ENCODE results near the gene TRIL.

TRIL gene

GRCh38 chr7:28984631-28985030 is 26.5 kb upstream of the TRIL start:
- POLR2A ChIA-PET: no interaction called here
- no peak for DNase-seq (ENCODE audit: extremely low spot score)
- TF ChIP-seq CTCF (IDR thresholded peaks at IDR 0.05; ENCODE audit: control extremely low read depth, extremely low read depth, low read depth, missing control alignments): no peak
- CTCF ChIA-PET: no interaction called here

DNA sequence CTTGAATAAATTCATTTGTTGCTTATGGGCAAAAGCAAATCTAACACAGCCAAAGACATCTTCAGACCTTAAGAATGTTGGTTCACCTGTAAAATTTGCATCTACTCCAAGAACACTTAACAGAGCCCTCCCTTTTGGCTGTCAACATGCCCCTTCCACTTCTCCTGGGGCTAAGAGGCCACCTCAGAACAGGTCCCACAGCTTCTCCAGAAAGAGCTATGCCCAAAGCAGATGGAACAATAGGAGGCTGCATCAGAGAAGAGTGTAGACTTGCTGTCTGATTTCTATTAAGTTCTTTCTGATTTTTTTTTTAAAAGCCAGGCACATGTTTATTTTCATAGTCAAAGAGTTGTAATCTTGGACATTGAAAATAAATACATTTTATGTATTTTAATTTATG is 26.1 kb upstream of the TRIL start:
- DNase-seq (ENCODE audit: extremely low spot score): no peak
- POLR2A ChIA-PET: no interaction called here
- no peak for TF ChIP-seq CTCF (IDR thresholded peaks at IDR 0.05; ENCODE audit: control extremely low read depth, extremely low read depth, low read depth, missing control alignments)
- CTCF ChIA-PET: no interaction called here

DNA sequence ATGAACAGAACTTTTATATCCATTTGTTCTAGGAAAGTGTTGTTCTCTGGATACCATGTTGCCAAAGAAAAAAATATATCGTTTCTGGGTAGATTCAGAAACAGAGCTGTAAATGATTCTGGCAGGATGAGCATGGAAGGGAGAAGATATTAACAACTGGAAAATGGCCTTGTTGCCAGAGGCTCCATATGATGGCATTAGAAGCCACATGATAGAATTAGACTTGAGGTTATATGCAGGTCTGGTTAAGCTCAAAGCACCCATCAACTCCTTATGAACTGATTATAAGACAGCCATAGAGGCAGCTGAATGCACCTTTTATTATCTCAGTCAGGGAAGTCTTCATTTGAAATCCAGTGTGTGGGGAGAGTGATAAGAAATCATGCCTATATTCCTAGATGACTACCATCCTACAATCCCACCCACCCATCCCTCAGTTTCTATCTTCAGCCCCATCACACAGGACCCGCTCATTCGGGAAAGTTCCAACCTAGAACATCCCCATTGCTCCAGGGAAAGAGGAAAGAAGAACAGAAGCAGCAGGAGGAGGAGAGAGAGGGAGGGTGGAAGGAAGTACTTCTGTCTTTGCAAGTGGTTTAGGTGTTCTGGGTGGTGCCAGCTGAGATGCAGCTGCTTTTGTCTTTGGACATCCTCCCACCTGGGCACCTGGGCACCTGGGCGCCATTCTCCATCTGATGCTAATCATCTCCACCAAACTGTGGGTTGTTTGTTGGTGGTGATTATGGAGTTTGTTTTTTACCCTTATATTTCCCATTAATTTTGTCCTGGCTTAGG is 25.5 kb upstream of the TRIL start:
- POLR2A ChIA-PET: no interaction called here
- DNase-seq (ENCODE audit: extremely low spot score): no peak
- CTCF ChIA-PET: interaction anchor here (1.1 kb wide), 1 partner anchor 12 kb away, joined by 3 read pairs; no protein-coding TSS in a partner anchor
- TF ChIP-seq CTCF (IDR thresholded peaks at IDR 0.05; ENCODE audit: control extremely low read depth, extremely low read depth, low read depth, missing control alignments): no peak

GRCh38 chr7:28981161-28981465 is 23.0 kb upstream of the TRIL start:
- CTCF ChIA-PET: interaction anchor here (0.7 to 1.7 kb wide), 5 partner anchors 10 to 125 kb away, joined by 3 to 4 read pairs (median 4); no protein-coding TSS in a partner anchor
- POLR2A ChIA-PET: no interaction called here

GRCh38 chr7:28980451-28981160 is 22.5 kb upstream of the TRIL start:
- no peak for TF ChIP-seq CTCF (IDR thresholded peaks at IDR 0.05; ENCODE audit: control extremely low read depth, extremely low read depth, low read depth, missing control alignments)
- CTCF ChIA-PET: interaction anchor here (0.7 to 1.7 kb wide), 5 partner anchors 9 to 126 kb away, joined by 3 to 4 read pairs (median 4); no protein-coding TSS in a partner anchor
- DNase-seq (ENCODE audit: extremely low spot score): no peak
- POLR2A ChIA-PET: no interaction called here

More at GRCh38 chr7:28981161-28981465, 23.0 kb upstream of the TRIL start:
- no peak for TF ChIP-seq CTCF (IDR thresholded peaks at IDR 0.05; ENCODE audit: control extremely low read depth, extremely low read depth, low read depth, missing control alignments)
- DNase-seq (ENCODE audit: extremely low spot score): no peak

GRCh38 chr7:28979776-28980175 is 21.6 kb upstream of the TRIL start:
- CTCF ChIA-PET: interaction anchor here (1.7 kb wide), 2 partner anchors 8 to 15 kb away, joined by 4 read pairs; no protein-coding TSS in a partner anchor

More at GRCh38 chr7:28979776-28980175, 21.6 kb upstream of the TRIL start:
- no peak for DNase-seq (ENCODE audit: extremely low spot score)
- no peak for TF ChIP-seq CTCF (IDR thresholded peaks at IDR 0.05; ENCODE audit: control extremely low read depth, extremely low read depth, low read depth, missing control alignments)
- POLR2A ChIA-PET: no interaction called here
